Psoas muscle (tissue), 8 donors: ENCODE results near the gene NUP93. TPM values are rescaled to one million over a fixed set of nuclear protein-coding genes. Genes with fewer than 3 reads are reported as not detected.
"Not testable (repeated sequence)": the region's sequence is repeated elsewhere in the genome, so short reads cannot be mapped to it uniquely, and the experiment has no call there.

Source experiments
- ATAC-seq, 4 donors: fragments of 200-7000 bp; cut with Tn5 transposase; one replicate each; pipeline ENCODE4 v1.9.1; 2020; ENCODE audit warnings: moderate library complexity in 3 of 4, mild to moderate bottlenecking in 2 of 4
- DNase-seq, 2 donors: peaks; one replicate each; pipeline ENCODE4 v3.0.0-alpha.2; 2020
- H3K27ac ChIP-seq: fragments of 200-600 bp; one replicate; pipeline ENCODE4 v1.8.0; 2022
- H3K27me3 ChIP-seq, 3 donors: fragments of 200-600 bp in 1 of 3; one replicate each; pipeline versions ENCODE4 v1.6.1 to v1.8.0; 2013 to 2022; ENCODE audit warnings: low read length in 2 of 3, mild to moderate bottlenecking in 2 of 3, moderate library complexity in 1 of 3; ENCODE audit not compliant: insufficient read depth in 3 of 3
- H3K36me3 ChIP-seq, 2 donors: fragments of 200-600 bp in 1 of 2; one replicate each; pipeline versions ENCODE4 v1.6.1 to v1.8.0; 2013 to 2022; ENCODE audit warnings: low read depth in 1 of 2, mild to moderate bottlenecking in 1 of 2, moderate library complexity in 1 of 2; ENCODE audit not compliant: insufficient read depth in 1 of 2
- H3K4me1 ChIP-seq: fragments of 200-600 bp; one replicate; pipeline ENCODE4 v1.8.0; 2022
- H3K4me3 ChIP-seq: fragments of 200-600 bp; one replicate; pipeline ENCODE4 v1.8.0; 2022; ENCODE audit warnings: mild to moderate bottlenecking
- H3K9me3 ChIP-seq: fragments of 200-600 bp; one replicate; pipeline ENCODE4 v1.8.0; 2022
- WGBS, 3 donors: extraction: QIAGEN DNeasy Blood & Tissue Kit; methylation state at CpG; one replicate each; pipeline versions ENCODE4 v1.1.6 to v1.1.7; 2013; 5-methylcytosine and 5-hydroxymethylcytosine counted together
- intact Hi-C, 2 donors: fragments of 100-400 bp; cut with DNase I; formaldehyde crosslinking; loops; one replicate each; pipeline versions ENCODE4 v1.11.0 to v1.14.2; 2022
- polyA plus RNA-seq, 3 donors: library from polyadenylated mRNA; stranded (reverse); fragments of 200-250 nt; gene quantifications; one replicate each; pipeline ENCODE4 v1.2.3, GENCODE V29; 2013
- total RNA-seq, 4 donors: library from RNA; stranded (reverse); fragmentation: NEBNext Ultra II Directional in 2 of 4; extraction: Animal tissue kit (Norgen Biotek cat#: 25700) in 2 of 4; gene quantifications; one replicate each; pipeline versions ENCODE4 v1.2.1 to v1.2.4, GENCODE V29; 2021 to 2023
- TF ChIP-seq, protein P1 (sequence below): fragments of 200-600 bp; IDR thresholded peaks from one replicate; pipeline ENCODE4 v1.8.0; 2022; ENCODE audit warnings: antibody characterized with exemption
- donor health status: healthy with polysubstance abuse.
- donor health status: DM: no; HTN: no; CAD: no; lungs with moderate emphysema.
- donor health status: Bipolar disorder and iron deficiency.
- donor health status: healthy.
- donor health status: DM: yes; HTN: yes; CAD: no.
- donor health status: DM: no; HTN: no; CAD: no.
- donor health status: DM: no; HTN: no; CAD: no.
- donor health status: DM: yes; HTN: yes; CAD: no.

Gene NUP93
- total and polyA plus RNA-seq, 7 donors: 16.5 to 44.3 (median 25.5) TPM

DNA sequence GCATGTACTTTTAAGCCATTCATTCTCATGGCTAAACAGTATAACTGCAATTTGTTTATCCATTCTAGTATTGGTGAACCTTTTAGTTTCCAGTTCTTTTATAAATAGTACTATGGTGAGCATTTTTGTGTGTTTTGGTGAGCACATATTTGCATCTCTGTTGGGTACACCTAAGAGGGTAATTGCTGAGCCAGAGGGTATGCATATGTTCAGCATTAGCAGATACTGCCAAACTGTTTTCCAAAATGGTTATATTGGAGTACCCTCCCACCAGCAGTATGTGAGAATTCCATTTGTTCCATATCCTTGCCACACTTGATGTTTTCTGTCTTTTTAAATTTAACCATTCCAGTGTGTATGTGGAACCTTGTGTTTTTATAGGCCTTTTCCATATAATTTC is 81.0 kb downstream of the NUP93 start:
- Histone ChIP-seq H3K4me1 (no peaks in the 10 kb centered on the region), H3K27me3 (no peaks in the 10 kb centered on the region), H3K4me3 (no peak overlapping the region), H3K27ac (no peak overlapping the region), H3K9me3 (no peaks in the 10 kb centered on the region), H3K36me3 (peaks cover 4 to 16% of the 10 kb centered on the region in 2 donors)
- intact Hi-C loops: no loop called here
- ATAC-seq: no peak
- TF ChIP-seq, protein P1, sequence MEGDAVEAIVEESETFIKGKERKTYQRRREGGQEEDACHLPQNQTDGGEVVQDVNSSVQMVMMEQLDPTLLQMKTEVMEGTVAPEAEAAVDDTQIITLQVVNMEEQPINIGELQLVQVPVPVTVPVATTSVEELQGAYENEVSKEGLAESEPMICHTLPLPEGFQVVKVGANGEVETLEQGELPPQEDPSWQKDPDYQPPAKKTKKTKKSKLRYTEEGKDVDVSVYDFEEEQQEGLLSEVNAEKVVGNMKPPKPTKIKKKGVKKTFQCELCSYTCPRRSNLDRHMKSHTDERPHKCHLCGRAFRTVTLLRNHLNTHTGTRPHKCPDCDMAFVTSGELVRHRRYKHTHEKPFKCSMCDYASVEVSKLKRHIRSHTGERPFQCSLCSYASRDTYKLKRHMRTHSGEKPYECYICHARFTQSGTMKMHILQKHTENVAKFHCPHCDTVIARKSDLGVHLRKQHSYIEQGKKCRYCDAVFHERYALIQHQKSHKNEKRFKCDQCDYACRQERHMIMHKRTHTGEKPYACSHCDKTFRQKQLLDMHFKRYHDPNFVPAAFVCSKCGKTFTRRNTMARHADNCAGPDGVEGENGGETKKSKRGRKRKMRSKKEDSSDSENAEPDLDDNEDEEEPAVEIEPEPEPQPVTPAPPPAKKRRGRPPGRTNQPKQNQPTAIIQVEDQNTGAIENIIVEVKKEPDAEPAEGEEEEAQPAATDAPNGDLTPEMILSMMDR: no peak
- DNase-seq: no peak

DNA sequence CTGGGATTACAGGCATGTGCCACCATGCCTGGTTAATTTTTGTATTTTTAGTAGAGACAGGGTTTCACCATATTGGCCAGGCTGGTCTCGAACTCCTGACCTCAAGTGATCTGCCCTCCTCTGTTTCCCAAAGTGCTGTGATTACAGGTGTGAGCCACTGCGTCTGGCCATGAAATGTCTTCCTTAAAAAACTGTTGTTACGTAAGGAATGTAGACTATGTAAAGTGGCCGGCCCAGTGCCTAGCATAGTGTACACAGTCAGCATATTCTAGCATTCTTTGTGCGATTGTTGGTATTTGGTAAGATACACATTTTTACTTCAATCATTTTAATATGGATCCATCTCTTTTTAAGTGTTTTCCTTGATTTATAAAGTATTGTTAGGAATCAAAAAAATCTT is 81.7 kb downstream of the NUP93 start:
- H3K4me1 ChIP-seq, H3K9me3 ChIP-seq, H3K27me3 ChIP-seq, H3K27ac ChIP-seq, H3K4me3 ChIP-seq, ATAC-seq, H3K36me3 ChIP-seq, DNase-seq, intact Hi-C loops: not testable (repeated sequence)
- WGBS, 3 donors: 95 to 98% (median 98%) methylated on average over 5 of the region's 5 CpGs

DNA sequence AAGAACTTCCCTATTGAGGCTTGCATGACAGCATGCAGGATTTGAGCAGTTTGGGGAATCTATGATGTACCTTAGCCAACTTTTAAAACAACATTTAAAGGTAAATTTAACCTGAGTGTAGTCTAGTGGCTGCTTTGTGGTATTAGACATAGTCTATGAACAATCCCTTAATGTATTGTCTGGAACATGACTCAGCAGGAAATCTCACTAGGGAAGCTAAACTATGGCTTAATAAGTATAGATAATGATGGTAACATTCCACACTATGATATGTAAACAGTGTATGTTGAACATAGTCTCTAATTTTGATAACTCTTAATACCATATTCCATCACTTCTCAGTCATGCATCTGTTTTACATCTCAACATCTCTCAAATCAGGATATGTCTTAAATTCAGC is 83.0 kb downstream of the NUP93 start:
- Histone ChIP-seq H3K4me1 (no peaks in the 10 kb centered on the region), H3K4me3 (no peak overlapping the region), H3K27me3 (no peaks in the 10 kb centered on the region), H3K27ac (no peak overlapping the region), H3K36me3 (peaks cover 0 to 3% of the 10 kb centered on the region in 2 donors), H3K9me3 (no peaks in the 10 kb centered on the region)
- intact Hi-C loops: no loop called here
- TF ChIP-seq, protein P1: no peak
- DNase-seq: no peak
- ATAC-seq: no peak

DNA sequence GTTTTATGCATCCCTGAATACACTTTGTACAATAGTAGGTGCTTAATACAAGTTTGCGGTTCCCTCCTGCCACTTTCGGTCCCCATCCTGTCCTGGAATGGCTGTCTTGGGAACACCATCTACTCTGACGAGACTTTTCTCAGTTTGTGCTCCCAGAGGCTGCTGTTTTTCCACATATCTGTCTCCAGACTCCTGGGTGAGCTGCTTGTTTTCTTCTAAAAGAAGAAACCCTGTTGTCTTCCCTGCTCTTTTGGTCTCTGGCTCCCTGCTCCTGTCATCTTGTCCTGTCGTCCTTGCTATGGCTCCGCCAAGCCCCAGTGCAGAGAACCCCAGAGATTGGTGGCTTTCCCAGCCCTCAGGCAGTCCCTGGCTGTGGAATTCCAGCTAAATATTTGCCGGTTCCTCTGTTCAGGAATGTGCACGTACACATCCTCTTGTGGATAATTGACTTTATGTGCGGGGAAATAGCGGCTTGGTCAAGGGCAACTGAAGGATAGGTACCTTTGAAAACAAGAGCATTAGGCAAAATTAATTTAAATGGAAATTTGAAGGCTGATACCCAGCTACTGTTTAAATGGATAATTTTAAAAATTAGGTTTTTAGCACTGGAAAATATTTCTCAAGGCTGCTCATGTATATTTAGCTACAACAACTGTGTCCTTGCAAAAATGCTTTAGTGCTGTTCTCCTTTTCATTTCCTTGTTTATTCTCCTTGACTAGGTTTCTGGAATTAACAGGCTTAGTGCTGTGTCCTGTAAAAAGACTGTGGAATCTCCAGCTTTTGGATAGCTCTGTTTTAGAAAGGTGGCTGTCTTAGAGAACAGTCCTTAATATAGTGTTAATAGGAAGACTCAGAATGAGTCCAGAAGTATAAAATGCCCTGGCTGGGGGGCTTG is 84.9 kb downstream of the NUP93 start:
- Histone ChIP-seq H3K27me3 (no peaks in the 10 kb centered on the region), H3K27ac (no peak overlapping the region), H3K9me3 (no peaks in the 10 kb centered on the region), H3K36me3 (peaks cover 0 to 18% of the 10 kb centered on the region in 2 donors), H3K4me1 (no peaks in the 10 kb centered on the region), H3K4me3 (no peak overlapping the region)
- ATAC-seq: no peak
- TF ChIP-seq, protein P1: no peak
- WGBS, 3 donors: 76 to 78% (median 77%) methylated on average over 9 of the region's 9 CpGs
- no peak for DNase-seq
- intact Hi-C loops: no loop called here

DNA sequence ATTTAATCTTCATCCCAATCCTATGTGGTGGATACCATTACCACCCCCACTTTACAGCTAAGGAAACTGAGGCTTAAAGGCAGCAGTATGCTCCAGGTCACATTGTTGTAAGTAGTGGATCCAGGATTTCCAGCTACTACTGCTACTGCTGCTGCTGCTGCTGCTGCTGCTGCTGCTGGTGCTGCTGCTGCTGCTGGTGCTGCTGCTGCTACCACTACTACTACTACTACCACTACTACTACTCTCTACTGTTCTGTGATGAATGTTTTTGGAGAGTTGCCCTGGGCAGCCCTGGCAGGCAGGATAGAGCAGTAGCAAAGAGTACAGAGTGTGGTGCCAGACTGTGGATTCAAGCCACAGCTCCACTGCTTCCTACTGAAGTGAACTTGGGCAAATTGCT is 85.8 kb downstream of the NUP93 start:
- H3K27me3 ChIP-seq: no peaks in the 10 kb centered on the region
- intact Hi-C loops: no loop called here
- H3K4me3 ChIP-seq: no peak overlapping the region
- no peak for ATAC-seq
- TF ChIP-seq, protein P1: no peak
- H3K27ac ChIP-seq: no peak overlapping the region
- peaks cover 0 to 23% of the 10 kb centered on the region in 2 donors for H3K36me3 ChIP-seq
- H3K4me1 ChIP-seq: no peaks in the 10 kb centered on the region
- no peaks in the 10 kb centered on the region for H3K9me3 ChIP-seq
- no peak for DNase-seq
